GM12878 (cell line): ENCODE results near the gene OGA. TPM values are rescaled to one million over a fixed set of nuclear protein-coding genes. Genes with fewer than 3 reads are reported as not detected.

Experiments
- ATAC-seq: fragments of 200-7000 bp; cut with Tn5 transposase; 3 replicates; pipeline ENCODE4 v1.9.1; 2020; ENCODE audit warnings: mild to moderate bottlenecking, moderate library complexity
- BruUV-seq: library from RNA; stranded (reverse); fragments of 400-500 nt; replicated peaks from 2 replicates; lab custom pipeline; 2021; lab: Mats Ljungman, UMichigan
- CTCF ChIA-PET: fragments of 300-600 bp; sonication (Branson Sonifier 250); formaldehyde crosslinking; extraction: SDS; loops from one replicate; lab custom pipeline; 2021; ENCODE audit warnings: inconsistent platforms; lab: Yijun Ruan, JAX
- POLR2A ChIA-PET: fragments of 350-600 bp; formaldehyde crosslinking; extraction: SDS; loops from one replicate; lab custom pipeline; 2021; ENCODE audit warnings: inconsistent platforms; lab: Charles Lee
- RAD21 ChIA-PET: fragments of 300-600 bp; sonication (Branson Sonifier 250); formaldehyde crosslinking; loops from one replicate; lab custom pipeline; 2023; ENCODE audit warnings: antibody characterized with exemption; ENCODE audit not compliant: unreplicated experiment; lab: Charles Lee
- SMC1A ChIA-PET: fragments of 300-600 bp; sonication (Branson Sonifier 250); formaldehyde crosslinking; loops from one replicate; lab custom pipeline; 2023; ENCODE audit not compliant: unreplicated experiment, uncharacterized antibody; lab: Charles Lee
- DNase-seq: peaks from one replicate; pipeline ENCODE4 v3.0.0-alpha.2; 2011; ENCODE audit warnings: low read depth, low spot score
- FAIRE-seq: peaks from 3 replicates; lab custom pipeline; 2011; peaks lifted over from hg19 to GRCh38; lab: Jason Lieb, UNC
- H2AFZ ChIP-seq: 2 replicates; pipeline ENCODE4 v1.6.0; 2011; ENCODE audit warnings: low read depth, low read length, control low read depth; ENCODE audit not compliant: control insufficient read depth
- H3K27ac ChIP-seq: 2 replicates; pipeline ENCODE4 v1.5.1; 2011; ENCODE audit warnings: control low read depth; ENCODE audit not compliant: control insufficient read depth, insufficient read depth
- H3K27me3 ChIP-seq, 2 experiments: replicated peaks in 1 of 2; 2 replicates each; pipeline versions ENCODE4 v1.6.0 to v1.6.1; 2011; ENCODE audit warnings: low read length in 1 of 2; ENCODE audit not compliant: control insufficient read depth in 2 of 2, insufficient read depth in 2 of 2
- H3K36me3 ChIP-seq, 2 experiments: 2 replicates each; pipeline ENCODE4 v1.5.1; 2011; ENCODE audit warnings: low read length in 1 of 2; ENCODE audit not compliant: control insufficient read depth in 2 of 2, insufficient read depth in 2 of 2
- H3K4me1 ChIP-seq: 2 replicates; pipeline ENCODE4 v1.6.1; 2011; ENCODE audit warnings: mild to moderate bottlenecking, low read length, moderate library complexity, mixed read lengths; ENCODE audit not compliant: control insufficient read depth, insufficient read depth
- H3K4me2 ChIP-seq: 2 replicates; pipeline ENCODE4 v1.6.0; 2011; ENCODE audit warnings: control low read depth; ENCODE audit not compliant: control insufficient read depth, insufficient read depth
- H3K4me3 ChIP-seq: fragments of 200-600 bp; sonication (generic); 2 replicates; pipeline ENCODE4 v1.5.1; 2016
- H3K79me2 ChIP-seq: 2 replicates; pipeline ENCODE4 v1.6.0; 2011; ENCODE audit warnings: low read length; ENCODE audit not compliant: control insufficient read depth, insufficient read depth
- H3K9ac ChIP-seq: 2 replicates; pipeline ENCODE4 v1.8.0; 2011; ENCODE audit warnings: low read length, control low read depth, mixed read lengths; ENCODE audit not compliant: control insufficient read depth, insufficient read depth
- H3K9me3 ChIP-seq: replicated peaks from 3 replicates; pipeline ENCODE4 v1.5.1; 2011; ENCODE audit warnings: mild to moderate bottlenecking, low read length; ENCODE audit not compliant: control insufficient read depth, insufficient read depth
- H4K20me1 ChIP-seq: 2 replicates; pipeline ENCODE4 v1.6.0; 2011; ENCODE audit not compliant: control insufficient read depth, insufficient read depth
- IRF4 ChIP-seq: IDR thresholded peaks from 2 replicates; pipeline ENCODE4 v1.6.1; 2011; ENCODE audit warnings: low read depth, low read length
- JUNB ChIP-seq: IDR thresholded peaks from 2 replicates; pipeline ENCODE4 v1.6.1; 2016; ENCODE audit warnings: antibody characterized with exemption, mild to moderate bottlenecking
- MTA3 ChIP-seq: IDR thresholded peaks from 2 replicates; pipeline ENCODE4 v1.6.1; 2012; ENCODE audit warnings: low read length, inconsistent platforms, borderline replicate concordance
- SPI1 ChIP-seq: IDR thresholded peaks from 2 replicates; pipeline ENCODE4 v1.6.1; 2011; ENCODE audit warnings: low read depth, mild to moderate bottlenecking, low read length, moderate library complexity, borderline replicate concordance; ENCODE audit not compliant: insufficient read depth
- STAT1 ChIP-seq: fragments of 450-650 bp; conservative IDR thresholded peaks from 2 replicates; pipeline ENCODE4 v1.6.1; 2014; ENCODE audit warnings: antibody characterized with exemption, mild to moderate bottlenecking
- STAT3 ChIP-seq: IDR thresholded peaks from 2 replicates; pipeline ENCODE4 v1.6.1; 2011; ENCODE audit warnings: low read depth, low read length, improper control_type of control experiment
- SUZ12 ChIP-seq: fragments of 200-600 bp; sonication (generic); IDR thresholded peaks from one replicate; pipeline ENCODE4 v1.6.1; 2018; ENCODE audit warnings: antibody characterized with exemption, mild to moderate bottlenecking; ENCODE audit not compliant: unreplicated experiment
- TAF1 ChIP-seq: IDR thresholded peaks from 2 replicates; pipeline ENCODE4 v1.6.1; 2011; ENCODE audit warnings: mild to moderate bottlenecking, low read depth, low read length, borderline replicate concordance
- YBX1 ChIP-seq: fragments of 450-650 bp; IDR thresholded peaks from 2 replicates; pipeline ENCODE4 v1.6.1; 2016; ENCODE audit warnings: antibody characterized with exemption
- WGBS: methylation state at CpG from one replicate; pipeline ENCODE4 v1.1.6; 2016; ENCODE audit warnings: low lambda C conversion rate; ENCODE audit not compliant: insufficient replicate concordance, insufficient coverage; ENCODE audit errors: missing lambda C conversion rate; 5-methylcytosine and 5-hydroxymethylcytosine counted together
- in situ Hi-C: fragments of 300-500 bp; cut with MboI; formaldehyde crosslinking; loops from 9 replicates; pipeline ENCODE4 v1.14.3; 2018; ENCODE audit warnings: mixed read lengths
- intact Hi-C: fragments of 100-400 bp; cut with micrococcal nuclease; formaldehyde crosslinking; loops from one replicate; pipeline ENCODE4 v1.14.2; 2022; ENCODE audit not compliant: unreplicated experiment
- polyA plus RNA-seq, 11 experiments: library from polyadenylated mRNA; depleted of rRNA in 4 of 11; unstranded in 6 of 11; stranded (reverse) in 5 of 11; fragments of >200 nt; fragmentation: Nextera tagmentation in 4 of 11; fragmentation: Illumina TruSeq in 1 of 11; extraction: Ambion mirVana in 4 of 11; extraction: Trizol in 1 of 11; gene quantifications; 1 replicate in 1 of 11; 2 replicates in 10 of 11; pipeline versions ENCODE4 v1.2.1 to v1.2.3, GENCODE V29; 2011 to 2016; ENCODE audit warnings: inconsistent platforms in 2 of 11, missing spikeins in 2 of 11, low read depth in 1 of 11
- total RNA-seq, 4 experiments: library from RNA; depleted of rRNA in 3 of 4; stranded (reverse); fragments of >200 nt in 3 of 4; fragmentation: Illumina TruSeq in 1 of 4; extraction: Trizol in 1 of 4; gene quantifications; 2 replicates each; pipeline versions ENCODE4 v1.2.1 to v1.2.3, GENCODE V29; 2013 to 2021
- TF ChIP-seq, protein P1 (sequence below): IDR thresholded peaks from 2 replicates; pipeline ENCODE4 v1.6.1; 2012; ENCODE audit warnings: improper control_type of control experiment, low read depth, low read length; ENCODE audit not compliant: insufficient replicate concordance
- TF ChIP-seq, protein P2 (sequence below): fragments of 450-650 bp; IDR thresholded peaks from 2 replicates; pipeline ENCODE4 v1.6.1; 2014; ENCODE audit warnings: mild to moderate bottlenecking
- TF ChIP-seq, protein P3 (sequence below): IDR thresholded peaks from 2 replicates; pipeline ENCODE4 v1.6.1; 2012; ENCODE audit warnings: low read depth, low read length, improper control_type of control experiment

OGA gene
- total and polyA plus RNA-seq, 10 of the 15 experiments (the other 5 are each of a cell fraction or from before 2014, with no cell fraction given): 23.0 to 145 (median 85.2) TPM

DNA sequence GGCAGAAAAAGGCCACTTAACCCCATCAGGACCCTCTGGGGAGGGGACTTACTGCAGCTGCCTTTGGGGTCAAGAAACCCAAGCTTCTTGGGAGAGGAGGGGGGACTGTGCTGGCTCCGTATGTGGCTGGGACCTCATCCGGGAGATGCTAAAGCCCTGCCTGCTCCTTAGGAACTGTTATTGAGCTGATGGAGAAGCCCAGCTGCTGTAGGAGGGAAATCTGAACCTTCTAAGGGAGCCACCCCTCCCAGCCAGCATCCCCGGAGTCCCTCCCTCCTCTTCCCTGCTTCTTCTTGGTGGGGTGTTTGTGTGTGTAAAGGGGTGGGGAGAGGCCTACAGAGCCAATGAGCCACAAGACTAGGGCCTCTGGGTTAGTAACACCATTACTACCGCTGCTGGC is 17.1 kb upstream of the OGA start:
- RAD21 ChIA-PET: interaction anchor here (1.0 to 9.5 kb wide), 4 partner anchors 17 to 240 kb away, joined by 3 to 538 read pairs (median 4); partner anchors contain the start of gene OGA
- no peak for TF ChIP-seq JUNB
- no peak for TF ChIP-seq SUZ12
- TF ChIP-seq YBX1: no peak
- TF ChIP-seq, protein P1, sequence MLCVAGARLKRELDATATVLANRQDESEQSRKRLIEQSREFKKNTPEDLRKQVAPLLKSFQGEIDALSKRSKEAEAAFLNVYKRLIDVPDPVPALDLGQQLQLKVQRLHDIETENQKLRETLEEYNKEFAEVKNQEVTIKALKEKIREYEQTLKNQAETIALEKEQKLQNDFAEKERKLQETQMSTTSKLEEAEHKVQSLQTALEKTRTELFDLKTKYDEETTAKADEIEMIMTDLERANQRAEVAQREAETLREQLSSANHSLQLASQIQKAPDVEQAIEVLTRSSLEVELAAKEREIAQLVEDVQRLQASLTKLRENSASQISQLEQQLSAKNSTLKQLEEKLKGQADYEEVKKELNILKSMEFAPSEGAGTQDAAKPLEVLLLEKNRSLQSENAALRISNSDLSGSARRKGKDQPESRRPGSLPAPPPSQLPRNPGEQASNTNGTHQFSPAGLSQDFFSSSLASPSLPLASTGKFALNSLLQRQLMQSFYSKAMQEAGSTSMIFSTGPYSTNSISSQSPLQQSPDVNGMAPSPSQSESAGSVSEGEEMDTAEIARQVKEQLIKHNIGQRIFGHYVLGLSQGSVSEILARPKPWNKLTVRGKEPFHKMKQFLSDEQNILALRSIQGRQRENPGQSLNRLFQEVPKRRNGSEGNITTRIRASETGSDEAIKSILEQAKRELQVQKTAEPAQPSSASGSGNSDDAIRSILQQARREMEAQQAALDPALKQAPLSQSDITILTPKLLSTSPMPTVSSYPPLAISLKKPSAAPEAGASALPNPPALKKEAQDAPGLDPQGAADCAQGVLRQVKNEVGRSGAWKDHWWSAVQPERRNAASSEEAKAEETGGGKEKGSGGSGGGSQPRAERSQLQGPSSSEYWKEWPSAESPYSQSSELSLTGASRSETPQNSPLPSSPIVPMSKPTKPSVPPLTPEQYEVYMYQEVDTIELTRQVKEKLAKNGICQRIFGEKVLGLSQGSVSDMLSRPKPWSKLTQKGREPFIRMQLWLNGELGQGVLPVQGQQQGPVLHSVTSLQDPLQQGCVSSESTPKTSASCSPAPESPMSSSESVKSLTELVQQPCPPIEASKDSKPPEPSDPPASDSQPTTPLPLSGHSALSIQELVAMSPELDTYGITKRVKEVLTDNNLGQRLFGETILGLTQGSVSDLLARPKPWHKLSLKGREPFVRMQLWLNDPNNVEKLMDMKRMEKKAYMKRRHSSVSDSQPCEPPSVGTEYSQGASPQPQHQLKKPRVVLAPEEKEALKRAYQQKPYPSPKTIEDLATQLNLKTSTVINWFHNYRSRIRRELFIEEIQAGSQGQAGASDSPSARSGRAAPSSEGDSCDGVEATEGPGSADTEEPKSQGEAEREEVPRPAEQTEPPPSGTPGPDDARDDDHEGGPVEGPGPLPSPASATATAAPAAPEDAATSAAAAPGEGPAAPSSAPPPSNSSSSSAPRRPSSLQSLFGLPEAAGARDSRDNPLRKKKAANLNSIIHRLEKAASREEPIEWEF: no peak
- TF ChIP-seq MTA3: no peak
- TF ChIP-seq STAT3: no peak
- no peak for TF ChIP-seq STAT1
- TF ChIP-seq, protein P2, sequence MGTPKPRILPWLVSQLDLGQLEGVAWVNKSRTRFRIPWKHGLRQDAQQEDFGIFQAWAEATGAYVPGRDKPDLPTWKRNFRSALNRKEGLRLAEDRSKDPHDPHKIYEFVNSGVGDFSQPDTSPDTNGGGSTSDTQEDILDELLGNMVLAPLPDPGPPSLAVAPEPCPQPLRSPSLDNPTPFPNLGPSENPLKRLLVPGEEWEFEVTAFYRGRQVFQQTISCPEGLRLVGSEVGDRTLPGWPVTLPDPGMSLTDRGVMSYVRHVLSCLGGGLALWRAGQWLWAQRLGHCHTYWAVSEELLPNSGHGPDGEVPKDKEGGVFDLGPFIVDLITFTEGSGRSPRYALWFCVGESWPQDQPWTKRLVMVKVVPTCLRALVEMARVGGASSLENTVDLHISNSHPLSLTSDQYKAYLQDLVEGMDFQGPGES: no peak
- TF ChIP-seq TAF1: no peak
- no peak for TF ChIP-seq IRF4
- no peak for TF ChIP-seq SPI1
- TF ChIP-seq, protein P3, sequence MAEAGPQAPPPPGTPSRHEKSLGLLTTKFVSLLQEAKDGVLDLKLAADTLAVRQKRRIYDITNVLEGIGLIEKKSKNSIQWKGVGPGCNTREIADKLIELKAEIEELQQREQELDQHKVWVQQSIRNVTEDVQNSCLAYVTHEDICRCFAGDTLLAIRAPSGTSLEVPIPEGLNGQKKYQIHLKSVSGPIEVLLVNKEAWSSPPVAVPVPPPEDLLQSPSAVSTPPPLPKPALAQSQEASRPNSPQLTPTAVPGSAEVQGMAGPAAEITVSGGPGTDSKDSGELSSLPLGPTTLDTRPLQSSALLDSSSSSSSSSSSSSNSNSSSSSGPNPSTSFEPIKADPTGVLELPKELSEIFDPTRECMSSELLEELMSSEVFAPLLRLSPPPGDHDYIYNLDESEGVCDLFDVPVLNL: no peak
- no peak for ATAC-seq
- Histone ChIP-seq H3K27ac (no peak overlapping the region), H3K4me1 (peaks cover 19% of the 10 kb centered on the region), H3K9me3 (no peaks in the 10 kb centered on the region), H3K79me2 (no peaks in the 10 kb centered on the region), H3K9ac (no peak overlapping the region), H3K4me2 (no peak overlapping the region), H2AFZ (no peak overlapping the region), H3K36me3 (no peaks in the 10 kb centered on the region; a peak in 1 of 4 replicates), H3K27me3 (no peaks in the 10 kb centered on the region), H3K4me3 (no peak overlapping the region), H4K20me1 (no peaks in the 10 kb centered on the region)
- WGBS: 87% methylated on average over 4 of the region's 4 CpGs
- POLR2A ChIA-PET: interaction anchor here (0.6 to 0.7 kb wide), 2 partner anchors 296 to 995 kb away, joined by 3 to 4 read pairs; no protein-coding TSS in a partner anchor
- intact Hi-C loops: loop anchor here (5.0 kb wide), 1 partner anchor 282 kb away; no protein-coding TSS in a partner anchor
- in situ Hi-C loops: no loop called here
- no TSS peak for BruUV-seq
- CTCF ChIA-PET: interaction anchor here (0.5 to 17.0 kb wide), 26 partner anchors 8 to 563 kb away, joined by 3 to 697 read pairs (median 4); partner anchors contain the start of genes KCNIP2, NPM3 and OGA
- FAIRE-seq: no peak
- no peak for DNase-seq
- SMC1A ChIA-PET: interaction anchor here (0.6 to 13.6 kb wide), 7 partner anchors 17 to 237 kb away, joined by 3 to 407 read pairs (median 4); no protein-coding TSS in a partner anchor
